H1 (cell line): ENCODE measurements around the gene TECTB. TPM values are rescaled to one million over a fixed set of nuclear protein-coding genes. Genes with fewer than 3 reads are reported as not detected.

Experiments used
- CTCF ChIA-PET: fragments of 300-600 bp; sonication (Branson Sonifier 250); formaldehyde crosslinking; loops from one replicate; lab custom pipeline; 2021; ENCODE audit not compliant: partially characterized antibody; lab: Charles Lee
- POLR2A ChIA-PET: fragments of 300-600 bp; sonication (Branson Sonifier 250); formaldehyde crosslinking; loops from one replicate; lab custom pipeline; 2021; ENCODE audit warnings: inconsistent platforms; ENCODE audit not compliant: partially characterized antibody; lab: Charles Lee
- DNase-seq, 2 experiments: peaks; one replicate each; pipeline versions ENCODE4 v3.0.0 to v3.0.0-alpha.2; 2010 to 2022; ENCODE audit warnings: low spot score in 2 of 2, low read depth in 1 of 2, mixed read lengths in 1 of 2
- FAIRE-seq: peaks from 2 replicates; lab custom pipeline; 2011; peaks lifted over from hg19 to GRCh38; lab: Jason Lieb, UNC
- H2AFZ ChIP-seq: 2 replicates; pipeline ENCODE4 v1.8.1; 2012; ENCODE audit warnings: low read length, inconsistent platforms
- H2AK5ac ChIP-seq: 2 replicates; pipeline ENCODE4 v1.6.1; 2013; ENCODE audit warnings: low read depth, low read length
- H2BK120ac ChIP-seq: replicated peaks from 2 replicates; pipeline ENCODE3; 2013; ENCODE audit warnings: low read depth, low read length, inconsistent platforms
- H2BK12ac ChIP-seq: 2 replicates; pipeline ENCODE4 v1.6.1; 2013; ENCODE audit warnings: low read depth, low read length
- H2BK15ac ChIP-seq: 2 replicates; pipeline ENCODE4 v1.6.1; 2013; ENCODE audit warnings: low read length
- H2BK20ac ChIP-seq: 2 replicates; pipeline ENCODE4 v1.6.1; 2013; ENCODE audit warnings: low read length
- H2BK5ac ChIP-seq: 2 replicates; pipeline ENCODE4 v1.6.1; 2013; ENCODE audit warnings: low read depth, low read length
- H3K14ac ChIP-seq: 2 replicates; pipeline ENCODE4 v1.6.1; 2013; ENCODE audit warnings: inconsistent platforms; ENCODE audit not compliant: insufficient read length
- H3K18ac ChIP-seq: 2 replicates; pipeline ENCODE4 v1.6.1; 2013; ENCODE audit warnings: low read length; ENCODE audit errors: extremely low read depth
- H3K23ac ChIP-seq: 2 replicates; pipeline ENCODE4 v1.6.1; 2013; ENCODE audit warnings: inconsistent platforms; ENCODE audit not compliant: insufficient read length
- H3K23me2 ChIP-seq: 2 replicates; pipeline ENCODE4 v1.6.1; 2013; ENCODE audit warnings: low read depth, low read length
- H3K27ac ChIP-seq: 2 replicates; pipeline ENCODE4 v1.6.1; 2011; ENCODE audit warnings: low read depth, low read length, inconsistent platforms
- H3K27me3 ChIP-seq, 4 experiments: replicated peaks in 1 of 4; 1 replicate in 1 of 4; 2 replicates in 3 of 4; pipeline versions ENCODE4 v1.6.1 to v1.8.1; 2011 to 2013; ENCODE audit warnings: low read length in 3 of 4, mild to moderate bottlenecking in 3 of 4, inconsistent platforms in 2 of 4, mixed read lengths in 2 of 4, moderate library complexity in 1 of 4; ENCODE audit not compliant: control insufficient read depth in 3 of 4, insufficient read depth in 3 of 4; ENCODE audit errors: extremely low read depth in 1 of 4
- H3K36me3 ChIP-seq, 4 experiments: 2 replicates each; pipeline versions ENCODE4 v1.6.1 to v1.8.1; 2011 to 2013; ENCODE audit warnings: mild to moderate bottlenecking in 4 of 4, low read length in 3 of 4, moderate library complexity in 2 of 4, control low read depth in 1 of 4, inconsistent platforms in 1 of 4; ENCODE audit not compliant: insufficient read depth in 4 of 4, control insufficient read depth in 2 of 4
- H3K4ac ChIP-seq: replicated peaks from 2 replicates; pipeline ENCODE3; 2013; ENCODE audit warnings: low read length, low read depth, mixed read lengths, inconsistent platforms; ENCODE audit not compliant: insufficient read length
- H3K4me1 ChIP-seq, 4 experiments: replicated peaks in 1 of 4; 1 replicate in 1 of 4; 2 replicates in 3 of 4; pipeline versions ENCODE4 v1.6.1 to v1.8.1; 2011 to 2013; ENCODE audit warnings: low read length in 3 of 4, inconsistent platforms in 2 of 4, mixed read lengths in 1 of 4; ENCODE audit not compliant: insufficient read depth in 4 of 4, control insufficient read depth in 3 of 4
- H3K4me2 ChIP-seq, 2 experiments: 2 replicates each; pipeline versions ENCODE4 v1.6.1 to v1.8.1; 2011 to 2013; ENCODE audit warnings: low read depth in 2 of 2, low read length in 2 of 2, control low read depth in 1 of 2, inconsistent platforms in 1 of 2, mild to moderate bottlenecking in 1 of 2; ENCODE audit not compliant: insufficient read depth in 1 of 2
- H3K4me3 ChIP-seq, 4 experiments: fragments of 200-600, 300-600 bp in 1 of 4; sonication (generic), shearing (Covaris generic), sonication (Bioruptor Twin) in 1 of 4; 2 replicates each; pipeline versions ENCODE4 v1.5.1 to v1.8.1; 2011 to 2016; ENCODE audit warnings: low read length in 4 of 4, low read depth in 3 of 4, control low read depth in 2 of 4, inconsistent platforms in 2 of 4, mild to moderate bottlenecking in 2 of 4, mixed read lengths in 1 of 4, moderate library complexity in 1 of 4; ENCODE audit not compliant: insufficient read depth in 2 of 4; ENCODE audit errors: extremely low read depth in 1 of 4
- H3K56ac ChIP-seq: replicated peaks from 2 replicates; pipeline ENCODE3; 2013; ENCODE audit warnings: low read depth, mild to moderate bottlenecking, mixed read lengths, low read length, inconsistent platforms; ENCODE audit not compliant: insufficient read length
- H3K79me1 ChIP-seq: 2 replicates; pipeline ENCODE4 v1.6.1; 2013; ENCODE audit warnings: low read depth, low read length, control low read depth
- H3K79me2 ChIP-seq, 2 experiments: 2 replicates each; pipeline versions ENCODE4 v1.6.1 to v1.8.1; 2012 to 2013; ENCODE audit warnings: low read length in 2 of 2, mild to moderate bottlenecking in 2 of 2, inconsistent platforms in 1 of 2; ENCODE audit not compliant: insufficient read depth in 2 of 2, control insufficient read depth in 1 of 2
- H3K9ac ChIP-seq, 4 experiments: replicated peaks in 1 of 4; 1 replicate in 1 of 4; 2 replicates in 3 of 4; pipeline versions ENCODE4 v1.6.1 to v1.8.1; 2011 to 2013; ENCODE audit warnings: low read depth in 3 of 4, low read length in 3 of 4, control low read depth in 2 of 4, mild to moderate bottlenecking in 2 of 4, moderate library complexity in 2 of 4, inconsistent platforms in 1 of 4; ENCODE audit errors: extremely low read depth in 1 of 4
- H3K9me3 ChIP-seq, 2 experiments: 2 replicates each; pipeline versions ENCODE4 v1.6.1 to v1.8.1; 2012 to 2013; ENCODE audit warnings: mild to moderate bottlenecking in 2 of 2, moderate library complexity in 2 of 2, control low read depth in 1 of 2, inconsistent platforms in 1 of 2, low read depth in 1 of 2, low read length in 1 of 2, mixed read lengths in 1 of 2; ENCODE audit not compliant: insufficient read depth in 2 of 2
- H4K20me1 ChIP-seq, 2 experiments: replicated peaks in 1 of 2; 2 replicates each; pipeline versions ENCODE3 to v1.8.1; 2011 to 2013; ENCODE audit warnings: inconsistent platforms in 2 of 2, low read length in 2 of 2, mild to moderate bottlenecking in 1 of 2; ENCODE audit not compliant: insufficient read depth in 2 of 2, control insufficient read depth in 1 of 2
- H4K5ac ChIP-seq: 2 replicates; pipeline ENCODE4 v1.6.1; 2013; ENCODE audit warnings: low read length, low read depth, mixed read lengths, inconsistent platforms; ENCODE audit not compliant: insufficient read length
- H4K8ac ChIP-seq: 2 replicates; pipeline ENCODE4 v1.8.0; 2013; ENCODE audit warnings: mild to moderate bottlenecking, moderate library complexity, low read length, inconsistent platforms; ENCODE audit not compliant: insufficient read depth; ENCODE audit errors: extremely low read depth
- H4K91ac ChIP-seq: replicated peaks from 2 replicates; pipeline ENCODE3; 2013; ENCODE audit warnings: low read length, mixed read lengths, inconsistent platforms; ENCODE audit not compliant: insufficient read length
- ASH2L ChIP-seq: fragments of 200-600, 300-600 bp; sonication (generic); IDR thresholded peaks from one replicate; pipeline ENCODE4 v1.7.1; 2017; ENCODE audit warnings: low read length
- CHD1 ChIP-seq: IDR thresholded peaks from 2 replicates; pipeline ENCODE4 v1.6.1; 2012; ENCODE audit warnings: low read depth, low read length, improper control_type of control experiment
- CHD2 ChIP-seq: IDR thresholded peaks from 2 replicates; pipeline ENCODE4 v1.6.1; 2012; ENCODE audit warnings: low read length, improper control_type of control experiment
- CREB1 ChIP-seq: IDR thresholded peaks from 2 replicates; pipeline ENCODE4 v1.6.1; 2012; ENCODE audit warnings: inconsistent platforms
- FOSL1 ChIP-seq: IDR thresholded peaks from 2 replicates; pipeline ENCODE4 v1.6.1; 2011; ENCODE audit warnings: mild to moderate bottlenecking, low read depth, low read length, moderate library complexity; ENCODE audit not compliant: insufficient read depth
- HDAC6 ChIP-seq: IDR thresholded peaks from one replicate; pipeline ENCODE4 v1.7.1; 2012; ENCODE audit warnings: low read depth, mild to moderate bottlenecking, inconsistent platforms, low read length, moderate library complexity
- POU5F1 ChIP-seq: IDR thresholded peaks from 2 replicates; pipeline ENCODE4 v1.6.1; 2011; ENCODE audit warnings: low read depth, mild to moderate bottlenecking, low read length, moderate library complexity
- RBBP5 ChIP-seq: IDR thresholded peaks from 2 replicates; pipeline ENCODE4 v1.7.1; 2012; ENCODE audit warnings: low read depth, mild to moderate bottlenecking, inconsistent platforms, low read length, moderate library complexity, borderline replicate concordance
- RXRA ChIP-seq: IDR thresholded peaks from 2 replicates; pipeline ENCODE4 v1.6.1; 2011; ENCODE audit warnings: low read depth, mild to moderate bottlenecking, low read length, moderate library complexity; ENCODE audit not compliant: insufficient read depth
- SIX5 ChIP-seq: IDR thresholded peaks from 2 replicates; pipeline ENCODE4 v1.6.1; 2011; ENCODE audit warnings: mild to moderate bottlenecking, low read depth, low read length
- SP4 ChIP-seq: IDR thresholded peaks from 2 replicates; pipeline ENCODE4 v1.6.1; 2012; ENCODE audit warnings: low read length, inconsistent platforms
- USF2 ChIP-seq: IDR thresholded peaks from 2 replicates; pipeline ENCODE4 v1.6.1; 2011; ENCODE audit warnings: low read length, improper control_type of control experiment
- YY1 ChIP-seq: IDR thresholded peaks from 2 replicates; pipeline ENCODE4 v1.6.1; 2011; ENCODE audit warnings: low read depth, mild to moderate bottlenecking, low read length
- WGBS, 2 experiments: shearing (Covaris generic) in 1 of 2; methylation state at CpG; one replicate each; pipeline versions ENCODE4 v1.1.6 to v1.1.7; 2013 to 2015; ENCODE audit warnings: low lambda C conversion rate in 2 of 2, mixed read lengths in 2 of 2, inconsistent platforms in 1 of 2, low coverage in 1 of 2, missing lambda C conversion rate in 1 of 2; ENCODE audit not compliant: insufficient replicate concordance in 2 of 2, insufficient coverage in 1 of 2, insufficient read length in 1 of 2; ENCODE audit errors: extremely low coverage in 1 of 2, missing lambda C conversion rate in 1 of 2; 5-methylcytosine and 5-hydroxymethylcytosine counted together
- polyA plus RNA-seq, 7 experiments: library from polyadenylated mRNA; depleted of rRNA in 3 of 7; stranded (reverse) in 5 of 7; unstranded in 2 of 7; fragments of >200 nt in 5 of 7; fragments of 200-250 nt in 2 of 7; gene quantifications; 1 replicate in 5 of 7; 2 replicates in 1 of 7; 4 replicates in 1 of 7; pipeline versions ENCODE4 v1.2.1 to v1.2.3, GENCODE V29; 2011 to 2013; ENCODE audit warnings: missing spikeins in 2 of 7, mixed read lengths in 2 of 7
- total RNA-seq: library from RNA; stranded (reverse); fragmentation: NEBNext Ultra II Directional; extraction: Animal tissue kit (Norgen Biotek cat#: 25700); gene quantifications from 2 replicates; pipeline ENCODE4 v1.2.1, GENCODE V29; 2021

Gene TECTB
- total and polyA plus RNA-seq, 2 of the 8 experiments (the other 6 are each of a cell fraction or from before 2014, with no cell fraction given) = not detected

- H2BK120ac ChIP-seq = no peak overlapping the region
- H4K20me1 ChIP-seq = no peaks in the 10 kb centered on the region
- H3K23ac ChIP-seq = no peak overlapping the region
- no peak overlapping the region for H3K9ac ChIP-seq
- no peaks in the 10 kb centered on the region for H3K79me2 ChIP-seq
- no peak overlapping the region for H3K27ac ChIP-seq
- H3K79me1 ChIP-seq = no peaks in the 10 kb centered on the region
- WGBS, 2 experiments = 86% methylated on average over 5 of the region's 5 CpGs; no CpG with 5 or more reads in 1 of the 2 experiments
- CTCF ChIA-PET = interaction anchor here (0.8 to 1.6 kb wide), 3 partner anchors 15 to 137 kb away, joined by 3 read pairs; no protein-coding TSS in a partner anchor
- H4K91ac ChIP-seq = no peak overlapping the region
- H3K4me1 ChIP-seq = no peaks in the 10 kb centered on the region
- no peak overlapping the region for H2BK15ac ChIP-seq
- FAIRE-seq (no peak), DNase-seq (no peak)
- H3K14ac ChIP-seq = no peak overlapping the region
- H3K27me3 ChIP-seq = no peaks in the 10 kb centered on the region
- H2AK5ac ChIP-seq = no peak overlapping the region
- H3K18ac ChIP-seq = no peak overlapping the region
- H3K36me3 ChIP-seq = no peaks in the 10 kb centered on the region
- no peak overlapping the region for H2BK20ac ChIP-seq
- POLR2A ChIA-PET = no interaction called here
- no peak overlapping the region for H2BK12ac ChIP-seq
- no peaks in the 10 kb centered on the region for H3K23me2 ChIP-seq
- no peak overlapping the region for H2AFZ ChIP-seq
- H3K4me2 ChIP-seq = no peak overlapping the region
- H3K9me3 ChIP-seq = no peaks in the 10 kb centered on the region
- no peak overlapping the region for H2BK5ac ChIP-seq
- H4K8ac ChIP-seq = no peak overlapping the region
- H3K4ac ChIP-seq = no peak overlapping the region
- no peak overlapping the region for H3K56ac ChIP-seq
- H3K4me3 ChIP-seq = no peak overlapping the region
- H4K5ac ChIP-seq = no peak overlapping the region
- TF ChIP-seq ASH2L (no peak), SIX5 (no peak), RBBP5 (no peak), CREB1 (no peak), CHD1 (no peak), RXRA (no peak), POU5F1 (no peak), FOSL1 (no peak), SP4 (no peak), CHD2 (no peak), HDAC6 (no peak), USF2 (no peak), YY1 (no peak)
Measured at GRCh38 chr10:112335111-112335867, 52.1 kb downstream of the TECTB start.
